GM21390 (cell line): ENCODE measurements around the gene IRF8.
"Not testable (repeated sequence)": the region's sequence is repeated elsewhere in the genome, so short reads cannot be mapped to it uniquely, and the experiment has no call there.

Experiments used
- ATAC-seq: cut with Tn5 transposase; IDR thresholded peaks from one replicate; pipeline ENCODE4 v1.9.1; 2021; ENCODE audit not compliant: unreplicated experiment

Gene IRF8, protein sequence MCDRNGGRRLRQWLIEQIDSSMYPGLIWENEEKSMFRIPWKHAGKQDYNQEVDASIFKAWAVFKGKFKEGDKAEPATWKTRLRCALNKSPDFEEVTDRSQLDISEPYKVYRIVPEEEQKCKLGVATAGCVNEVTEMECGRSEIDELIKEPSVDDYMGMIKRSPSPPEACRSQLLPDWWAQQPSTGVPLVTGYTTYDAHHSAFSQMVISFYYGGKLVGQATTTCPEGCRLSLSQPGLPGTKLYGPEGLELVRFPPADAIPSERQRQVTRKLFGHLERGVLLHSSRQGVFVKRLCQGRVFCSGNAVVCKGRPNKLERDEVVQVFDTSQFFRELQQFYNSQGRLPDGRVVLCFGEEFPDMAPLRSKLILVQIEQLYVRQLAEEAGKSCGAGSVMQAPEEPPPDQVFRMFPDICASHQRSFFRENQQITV

DNA sequence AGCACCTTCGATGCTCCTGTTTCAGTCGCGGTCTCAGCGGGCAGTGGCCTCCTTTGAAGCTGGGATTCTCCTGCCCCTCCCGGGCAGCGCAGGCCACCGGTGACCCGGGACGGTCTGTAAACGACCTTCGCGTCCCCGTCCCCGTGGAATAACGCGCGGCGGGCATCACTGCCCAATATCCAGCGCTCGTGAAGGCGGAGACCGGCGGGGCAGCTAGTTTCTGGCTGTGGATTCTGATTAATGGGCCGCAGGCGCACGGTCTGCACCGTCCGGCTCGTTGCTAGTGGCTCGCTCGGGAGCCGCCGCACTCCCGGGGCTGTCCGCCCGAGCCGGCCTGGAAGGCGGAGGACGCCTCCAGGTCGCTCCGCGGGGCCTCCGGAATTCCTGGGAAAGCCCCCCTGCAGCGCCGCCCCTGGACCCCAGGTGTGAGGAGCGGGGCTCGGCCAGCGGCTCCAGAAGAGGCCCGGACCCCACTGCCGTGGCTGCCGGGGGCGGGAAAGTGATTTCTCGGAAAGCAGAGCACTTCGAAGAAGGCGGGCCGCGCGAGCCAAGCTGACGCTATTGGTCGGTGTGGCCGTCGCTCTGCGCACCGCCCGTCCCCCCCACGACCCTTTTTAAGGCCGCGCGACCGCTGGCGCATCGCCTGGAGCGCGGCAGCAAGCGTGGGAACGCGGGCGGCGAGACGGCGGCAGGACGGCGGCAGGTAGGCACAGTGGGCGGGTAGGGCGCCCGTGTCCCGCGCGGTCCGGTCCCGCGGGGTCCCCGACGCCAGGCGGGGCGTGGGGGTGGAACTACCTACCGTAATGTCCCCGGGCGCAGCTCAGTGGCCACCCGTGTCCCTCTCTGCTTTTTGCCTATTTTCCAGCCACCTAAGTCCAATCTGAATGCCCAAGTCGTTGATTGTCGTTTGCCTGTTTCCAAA, at the start of gene IRF8:
TSS of gene IRF8 (plus strand) at position 642 of the 922 bp plus-strand sequence. CDS start 3,854 bp downstream, outside the sequence.
- peak; percentile 43 for ATAC-seq

GRCh38 chr16:85849388-85849787, 49.6 kb upstream of the IRF8 start:
- no peak for ATAC-seq

DNA sequence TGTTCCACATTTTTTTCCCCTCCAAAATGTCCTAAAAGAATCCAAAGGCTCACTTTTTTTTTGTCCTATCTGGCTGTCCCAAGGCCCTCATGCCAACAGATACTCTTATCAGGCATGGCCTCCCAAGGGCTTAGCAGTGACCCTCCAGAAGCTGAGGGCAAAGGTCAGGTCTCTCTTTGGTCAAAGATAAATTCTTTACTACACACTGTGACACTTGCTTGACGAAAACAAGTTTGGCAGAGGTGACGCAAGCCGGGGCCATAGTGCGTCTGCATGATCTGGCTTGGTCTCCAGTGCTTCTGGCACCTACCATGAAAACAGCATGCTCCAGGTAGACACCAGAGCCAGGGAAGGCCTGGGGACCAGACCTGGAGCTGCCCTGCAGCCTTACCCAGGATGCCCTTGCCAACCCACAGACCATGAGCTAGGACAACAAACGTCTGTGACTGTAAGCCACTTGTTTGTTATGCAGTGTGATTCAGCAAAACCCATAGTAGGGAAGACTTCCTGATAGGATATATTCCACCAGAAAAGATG, 48.5 kb upstream of the IRF8 start:
- no peak for ATAC-seq

DNA sequence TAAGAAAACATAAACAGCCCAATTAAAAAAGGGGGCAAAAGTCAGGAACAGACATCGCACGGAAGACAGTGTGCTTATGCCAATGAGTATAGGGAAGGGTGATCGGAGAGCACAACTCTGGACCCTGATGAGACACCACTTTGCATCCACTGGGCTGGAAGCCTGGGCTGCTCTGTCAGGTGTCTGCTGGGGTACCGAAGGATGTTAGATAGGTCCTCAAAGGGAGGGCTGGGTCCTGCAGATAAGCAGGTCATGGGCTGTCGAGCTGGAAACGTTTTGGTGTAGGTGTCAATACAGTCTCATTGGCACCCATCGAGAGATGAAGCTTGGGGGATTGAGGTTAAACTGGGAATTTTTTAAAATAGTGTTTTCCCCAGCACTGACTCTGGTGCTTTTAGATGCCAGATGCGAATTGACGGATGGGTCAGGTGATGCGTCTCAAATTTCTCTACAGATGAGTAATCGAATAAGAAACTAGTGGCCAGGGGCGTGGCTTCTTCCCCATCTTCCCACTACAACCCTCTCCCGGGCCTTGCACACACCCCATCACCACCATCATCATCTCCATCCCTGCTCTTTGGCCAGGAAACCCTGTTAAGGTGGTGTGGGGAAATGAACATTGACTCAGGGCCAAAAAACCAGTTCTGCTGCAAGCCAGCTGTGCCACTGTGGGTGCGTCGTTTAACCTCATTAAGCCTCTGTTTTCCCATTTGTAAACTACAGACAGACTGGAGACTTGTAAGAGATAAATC, 47.8 kb upstream of the IRF8 start:
- ATAC-seq: no peak

DNA sequence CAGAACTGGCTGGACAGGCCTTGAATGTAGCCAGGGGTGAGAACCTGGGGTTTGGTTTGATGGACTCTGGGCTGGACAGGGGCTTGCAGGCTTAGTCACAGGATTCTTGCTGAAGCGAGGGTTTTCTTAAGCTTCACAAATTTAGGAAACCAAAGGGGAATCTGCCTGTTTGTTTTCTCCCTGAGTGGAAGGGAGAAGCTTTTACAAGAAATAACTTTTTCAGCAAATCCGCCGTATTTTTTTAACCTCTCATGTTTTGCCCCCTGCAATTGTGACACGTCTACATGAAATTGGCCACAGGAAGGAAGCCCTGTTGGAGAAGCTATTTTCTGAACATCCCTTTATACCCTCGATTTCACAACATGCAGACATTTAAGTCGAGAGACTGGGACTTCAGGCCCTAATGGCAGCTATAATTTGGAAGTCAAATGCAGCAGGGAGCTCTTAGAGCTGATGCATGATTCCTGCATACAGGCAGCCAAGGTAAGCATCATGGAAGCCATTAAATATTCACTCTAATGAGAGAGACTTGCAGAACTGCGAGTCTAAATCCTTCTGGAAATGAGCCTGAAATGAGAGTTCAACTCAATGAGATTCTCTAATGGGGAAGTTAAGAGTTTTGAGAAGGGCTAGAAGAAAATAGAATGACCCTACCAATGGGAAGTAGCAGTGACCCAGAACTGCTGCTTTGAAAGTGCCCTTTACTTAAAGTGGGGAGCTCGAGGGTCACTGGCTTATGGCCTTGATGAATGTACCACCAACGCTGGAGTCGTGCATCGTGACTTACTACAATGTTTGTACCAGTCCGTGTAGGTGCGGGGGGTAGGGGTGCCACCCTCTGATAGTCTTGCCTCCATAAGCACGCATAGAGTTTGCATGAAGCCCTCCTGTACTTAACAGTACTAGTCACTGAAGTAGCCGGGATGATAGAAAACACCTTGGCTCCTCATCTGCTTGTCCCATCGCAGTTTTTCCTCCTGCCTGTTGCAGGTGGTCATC, 45.1 kb upstream of the IRF8 start:
- ATAC-seq: no peak

DNA sequence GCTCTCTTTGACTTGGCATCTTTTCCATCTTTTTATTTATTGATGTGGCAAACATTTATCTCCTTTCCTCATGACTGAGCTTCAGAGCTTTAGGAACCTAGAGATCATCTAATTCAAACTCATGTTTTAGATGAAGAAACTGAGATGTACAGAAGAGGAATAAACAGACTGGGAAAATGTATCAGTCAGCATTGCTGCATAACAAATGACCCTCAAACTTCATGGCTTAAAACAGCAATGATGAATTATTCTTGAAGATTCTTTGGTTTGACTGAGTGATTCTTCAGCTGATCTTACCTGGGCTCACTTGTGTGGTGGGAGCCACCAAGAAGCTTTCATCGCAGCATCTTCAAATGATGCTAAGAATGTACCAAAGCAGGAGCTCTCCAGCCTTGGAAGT, 44.0 kb upstream of the IRF8 start:
- ATAC-seq: no peak

- ATAC-seq: no peak
These were observed 42.9 kb upstream of the IRF8 start for GRCh38 chr16:85856079-85856478.

- ATAC-seq: no peak
These were observed 42.4 kb upstream of the IRF8 start for GRCh38 chr16:85856585-85856984.

DNA sequence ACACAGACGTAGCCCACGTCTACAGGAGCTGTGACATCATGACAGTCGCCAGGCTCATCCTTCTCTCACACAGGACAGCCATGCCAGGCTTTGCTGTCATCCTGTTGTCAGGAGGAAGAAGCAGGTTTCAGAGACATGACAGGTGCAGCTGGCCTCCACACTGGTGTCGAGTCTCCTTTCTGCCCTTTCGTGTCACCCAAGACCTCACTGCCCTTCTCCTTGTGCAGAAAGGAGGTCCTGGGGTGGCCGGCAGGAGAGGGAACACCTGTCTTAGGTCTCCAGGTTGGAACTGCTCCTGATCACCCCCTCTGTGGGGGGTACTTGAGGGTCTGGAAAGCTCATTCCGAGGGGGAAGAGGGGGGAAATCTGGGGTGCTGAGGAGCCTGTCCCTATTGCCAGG, 41.6 kb upstream of the IRF8 start:
- no peak for ATAC-seq

DNA sequence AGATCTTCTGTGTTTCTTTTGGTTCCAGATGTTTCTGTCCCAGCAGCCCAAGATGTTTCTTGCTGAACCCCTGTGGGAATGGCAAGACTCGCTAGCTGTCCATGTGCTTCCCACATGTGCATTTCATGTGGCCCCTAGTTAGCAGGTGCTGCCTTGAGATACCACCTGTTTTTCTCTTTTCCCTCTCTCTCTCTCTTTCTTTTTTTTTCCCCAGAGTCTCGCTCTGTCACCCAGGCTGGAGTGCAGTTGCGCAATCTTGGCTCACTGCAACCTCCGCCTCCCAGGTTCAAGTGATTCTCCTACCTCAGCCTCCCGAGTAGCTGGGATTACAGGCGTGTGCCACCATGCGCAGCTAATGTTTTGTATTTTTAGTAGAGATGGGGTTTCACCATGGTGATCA, 40.4 kb upstream of the IRF8 start:
- not testable (repeated sequence) for ATAC-seq

DNA sequence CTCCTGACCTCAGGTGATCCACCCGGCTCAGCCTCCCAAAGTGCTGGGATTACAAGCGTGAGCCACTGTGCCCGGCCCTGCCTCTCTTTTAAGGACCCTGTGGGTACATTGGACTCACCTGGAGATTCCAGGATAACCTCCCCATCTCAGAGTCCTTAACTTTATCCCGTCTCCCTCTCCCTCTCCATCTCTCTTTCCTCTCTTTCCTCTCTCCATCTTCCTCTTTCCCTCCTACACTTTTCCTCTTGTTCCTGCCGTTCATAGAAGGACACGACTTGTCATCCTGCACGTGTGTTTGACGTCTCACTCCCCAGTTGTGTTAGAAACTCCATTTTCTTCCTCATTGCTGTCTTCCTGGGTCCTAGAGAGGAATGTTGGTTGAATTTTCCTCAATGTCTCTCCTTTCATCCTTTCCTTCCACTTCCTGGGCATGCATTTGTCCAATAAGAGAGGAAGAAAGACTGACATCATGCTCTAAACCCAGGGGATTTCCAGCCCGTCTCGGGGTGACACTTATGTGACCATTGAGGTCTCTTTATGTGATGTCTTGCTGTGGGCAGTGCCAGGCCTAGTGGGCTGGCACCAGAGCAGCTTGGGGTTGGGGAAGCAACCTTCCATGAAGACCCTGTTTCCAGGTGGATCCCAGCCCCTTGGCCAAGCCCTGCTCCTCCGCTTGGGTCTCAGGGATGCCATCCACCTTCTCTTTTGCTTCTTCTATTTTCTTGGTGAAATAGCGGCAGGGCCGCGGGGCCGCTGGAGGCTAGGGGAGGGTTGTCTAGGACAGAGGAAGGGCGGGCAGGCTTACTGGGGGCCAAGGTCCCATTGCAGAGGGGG, 39.8 kb upstream of the IRF8 start:
- no peak for ATAC-seq

DNA sequence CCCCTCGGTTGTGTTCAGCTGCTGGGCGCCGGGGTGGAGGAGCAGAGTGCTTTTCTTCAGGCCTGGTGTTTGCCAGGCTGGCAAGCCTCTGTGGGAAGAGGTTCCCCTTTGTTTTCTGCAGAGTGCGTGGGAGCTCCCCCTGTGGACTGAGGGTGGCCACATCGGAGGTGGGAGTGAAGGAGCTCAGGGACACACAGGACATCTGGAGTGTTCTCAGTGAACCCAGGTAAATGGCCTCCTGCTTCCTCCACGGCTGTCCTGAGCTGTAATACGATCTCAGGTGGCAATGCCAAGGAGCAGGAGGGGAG, 39.2 kb upstream of the IRF8 start:
- ATAC-seq: no peak

DNA sequence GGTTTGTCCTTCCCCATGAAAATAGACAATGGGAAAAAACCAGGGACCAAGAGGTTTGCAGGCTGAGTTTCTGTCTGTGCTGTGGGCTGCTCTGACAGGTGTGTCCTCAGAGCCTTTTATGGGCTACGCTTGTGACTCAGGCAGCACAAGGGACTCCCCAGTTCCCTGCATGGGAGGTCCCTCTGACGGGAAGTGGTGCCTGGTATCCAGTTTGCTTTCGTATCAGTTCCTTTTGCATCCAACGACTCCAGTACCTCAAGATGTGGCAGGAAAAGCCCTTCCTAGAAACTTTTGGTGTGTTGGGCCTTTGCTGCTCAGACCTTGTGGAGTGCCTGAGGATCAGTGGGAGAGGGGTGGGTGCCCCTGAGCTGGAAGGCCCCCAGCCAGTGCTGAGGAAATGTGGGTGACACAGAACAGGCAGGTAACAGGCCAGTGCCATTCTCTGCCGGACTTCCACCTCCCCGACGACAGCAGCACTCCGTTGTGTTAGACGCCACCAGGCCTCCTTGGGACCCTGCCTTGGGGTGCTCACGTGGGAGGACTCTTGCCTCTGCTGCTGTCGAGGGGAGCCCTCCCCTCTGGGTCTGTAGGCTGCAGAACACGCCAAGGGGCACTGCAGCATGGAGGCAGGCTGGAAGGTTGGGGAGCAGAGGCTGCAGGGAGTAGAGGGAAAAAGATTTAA, 38.4 kb upstream of the IRF8 start:
- peak; percentile 64 for ATAC-seq

GRCh38 chr16:85861095-85861825, 37.7 kb upstream of the IRF8 start:
- ATAC-seq: no peak

DNA sequence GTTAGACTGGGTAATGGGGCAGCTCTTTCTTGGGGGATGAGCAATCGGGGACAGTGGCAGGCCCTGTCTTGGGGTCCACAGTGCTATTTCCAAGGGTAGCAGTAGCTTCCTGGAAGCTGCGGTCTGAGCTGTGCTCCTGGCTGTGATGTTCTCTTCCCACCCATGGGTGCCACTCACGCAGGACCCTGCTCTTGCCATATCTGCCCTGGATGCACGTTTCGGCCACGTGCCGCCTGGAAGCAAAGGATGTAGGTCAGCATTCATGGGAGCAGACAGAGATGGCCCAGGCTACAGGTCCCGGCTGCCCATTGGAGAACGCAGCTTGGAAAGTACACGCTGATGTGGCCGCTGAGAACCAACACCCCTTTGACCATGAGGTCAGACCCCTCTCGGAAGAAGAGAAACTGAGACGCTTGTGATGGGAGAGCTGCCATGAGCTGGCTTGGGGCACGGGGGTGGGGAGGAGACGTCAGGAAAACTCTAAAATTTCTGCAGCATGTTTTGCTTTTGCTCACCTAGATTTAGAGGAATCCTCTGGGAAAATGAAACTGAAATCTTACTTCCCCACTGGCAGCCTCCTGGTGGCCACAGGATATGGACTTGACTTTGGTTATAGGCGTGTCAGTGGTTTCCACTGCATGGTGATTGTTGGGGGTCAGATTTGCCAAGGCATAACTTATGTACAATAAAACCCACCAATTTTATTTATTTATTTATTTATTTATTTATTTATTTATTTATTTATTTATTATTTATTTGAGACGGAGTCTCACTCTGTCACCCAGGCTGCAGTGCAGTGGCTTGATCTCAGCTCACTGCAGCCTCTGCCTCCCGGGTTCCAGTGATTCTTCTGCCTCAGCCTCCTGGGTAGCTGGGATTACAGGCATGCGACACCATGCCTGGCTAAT, 36.2 kb upstream of the IRF8 start:
- ATAC-seq: no peak

DNA sequence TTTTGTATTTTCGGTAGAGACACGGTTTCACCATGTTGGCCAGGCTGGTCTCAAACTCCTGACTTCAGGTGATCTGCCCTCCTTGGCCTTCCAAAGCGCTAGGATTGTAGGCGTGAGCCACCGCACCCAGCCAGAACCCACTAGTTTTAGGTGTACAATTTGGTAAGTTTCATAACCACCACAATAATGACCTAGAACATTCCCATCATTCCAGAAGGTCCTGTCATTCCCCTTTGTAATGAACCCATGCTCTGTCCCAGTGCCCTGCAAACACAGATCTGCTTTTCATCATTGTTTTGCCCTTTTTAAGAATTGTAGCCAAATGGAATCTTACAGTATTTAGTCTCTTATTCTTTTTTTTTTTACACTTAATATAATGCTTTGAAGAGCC, 35.6 kb upstream of the IRF8 start:
- ATAC-seq: no peak

DNA sequence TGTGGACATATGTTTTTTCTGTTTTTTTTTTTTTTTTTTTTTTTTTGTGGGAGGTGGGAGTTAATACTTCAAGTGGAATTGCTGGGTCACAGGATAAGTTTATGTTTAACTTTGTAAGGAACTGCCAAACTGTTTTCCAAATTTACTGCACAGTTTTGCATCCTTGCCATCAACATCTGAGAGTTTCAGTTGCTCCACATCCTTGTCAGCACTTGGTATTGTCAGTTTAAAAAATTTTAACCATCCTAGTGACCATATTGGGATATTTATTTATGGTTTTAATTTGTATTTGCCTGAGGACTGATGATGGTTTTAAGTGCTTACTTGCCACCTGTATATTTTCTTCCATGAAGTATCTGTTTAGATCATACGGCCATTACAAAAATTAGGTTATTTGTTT, 34.0 kb upstream of the IRF8 start:
- no peak for ATAC-seq
